ENCODE data around the gene OR52E6. TPM values are rescaled to one million over a fixed set of nuclear protein-coding genes. Genes with fewer than 3 reads are reported as not detected.

Gene OR52E6
- total RNA-seq, 1 experiment from 2014 or later, result not detected

DNA sequence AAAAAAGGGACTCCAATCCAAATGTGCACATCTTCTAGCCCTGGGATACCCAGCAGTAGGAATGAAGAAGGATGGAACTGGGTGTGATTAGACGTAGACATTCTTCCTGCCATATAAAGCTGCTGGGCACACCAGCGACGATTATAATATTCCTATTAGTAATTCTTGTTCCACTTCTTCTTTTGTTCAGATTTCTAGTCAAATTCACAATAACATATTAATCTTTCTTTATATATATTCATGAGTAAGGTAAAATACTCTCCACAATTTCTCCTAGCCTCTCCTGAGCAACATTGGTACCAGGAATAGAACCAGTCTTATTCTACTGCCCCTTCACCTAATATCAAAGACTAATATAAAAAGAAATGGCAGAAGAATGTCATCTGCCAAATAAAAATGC is 15.9 kb upstream of the OR52E6 start, which contains the start of gene OR52E8:
Gene OR52E8, minus strand, starts transcription at position 101 of the 400 bp plus-strand sequence. Its CDS starts 0 bp downstream, at position 101.
- Histone ChIP-seq H3K4me1 (ENCODE audit: low read length) (no peaks in the 10 kb centered on the region), H3K9me2 (replicated peaks; ENCODE audit: insufficient read depth, low read length) (no peaks in the 10 kb centered on the region), H3K9ac (ENCODE audit: low read length) (no peak within 1 kb of the TSS), H4K20me1 (ENCODE audit: insufficient read depth, low read depth, low read length) (no peaks in the 10 kb centered on the region), H2AFZ (ENCODE audit: low read length) (no peak within 1 kb of the TSS), H3K27me3 (ENCODE audit: low read length) (no peaks in the 10 kb centered on the region), H3K9me3 (ENCODE audit: low read length) (no peaks in the 10 kb centered on the region), H3K27ac (ENCODE audit: low read length) (no peak within 1 kb of the TSS), H3K4me2 (ENCODE audit: low read depth, low read length, poor library complexity, severe bottlenecking) (no peak within 1 kb of the TSS), H3K36me3 (ENCODE audit: insufficient read depth, low read length) (no peaks in the 10 kb centered on the region), H3K4me3 (ENCODE audit: low read length) (no peak within 1 kb of the TSS), H3K79me2 (ENCODE audit: low read length) (no peaks in the 10 kb centered on the region)
- DNase-seq, result no peak

DNA sequence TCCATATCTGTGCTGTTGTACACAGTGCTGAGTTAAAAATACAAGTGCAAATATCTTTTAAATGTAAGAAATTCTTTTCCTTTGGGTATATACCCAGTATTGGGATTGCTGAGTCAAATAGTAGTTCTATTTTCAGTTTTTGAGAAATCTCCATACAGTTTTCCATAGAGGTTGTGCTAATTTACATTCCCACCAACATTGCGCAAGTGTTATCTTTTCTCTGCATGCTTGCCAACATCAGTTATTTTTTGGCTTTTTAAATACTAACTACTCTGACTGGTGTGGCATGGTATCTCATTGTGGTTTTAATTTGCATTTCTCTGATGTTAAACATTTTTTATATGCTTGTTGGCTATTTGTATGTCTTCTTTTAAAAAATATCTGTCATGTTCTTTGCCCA is 9.3 kb upstream of the OR52E6 start:
- Histone ChIP-seq H3K9ac (ENCODE audit: low read length) (no peak overlapping the region), H3K4me1 (ENCODE audit: low read length) (no peaks in the 10 kb centered on the region), H3K36me3 (ENCODE audit: insufficient read depth, low read length) (no peaks in the 10 kb centered on the region), H2AFZ (ENCODE audit: low read length) (no peak overlapping the region), H3K9me3 (ENCODE audit: low read length) (no peaks in the 10 kb centered on the region), H3K9me2 (replicated peaks; ENCODE audit: insufficient read depth, low read length) (no peaks in the 10 kb centered on the region), H4K20me1 (ENCODE audit: insufficient read depth, low read depth, low read length) (no peaks in the 10 kb centered on the region), H3K27me3 (ENCODE audit: low read length) (no peaks in the 10 kb centered on the region), H3K4me2 (ENCODE audit: low read depth, low read length, poor library complexity, severe bottlenecking) (no peak overlapping the region), H3K4me3 (ENCODE audit: low read length) (no peak overlapping the region), H3K79me2 (ENCODE audit: low read length) (no peaks in the 10 kb centered on the region), H3K27ac (ENCODE audit: low read length) (no peak overlapping the region)
- DNase-seq, result no peak

DNA sequence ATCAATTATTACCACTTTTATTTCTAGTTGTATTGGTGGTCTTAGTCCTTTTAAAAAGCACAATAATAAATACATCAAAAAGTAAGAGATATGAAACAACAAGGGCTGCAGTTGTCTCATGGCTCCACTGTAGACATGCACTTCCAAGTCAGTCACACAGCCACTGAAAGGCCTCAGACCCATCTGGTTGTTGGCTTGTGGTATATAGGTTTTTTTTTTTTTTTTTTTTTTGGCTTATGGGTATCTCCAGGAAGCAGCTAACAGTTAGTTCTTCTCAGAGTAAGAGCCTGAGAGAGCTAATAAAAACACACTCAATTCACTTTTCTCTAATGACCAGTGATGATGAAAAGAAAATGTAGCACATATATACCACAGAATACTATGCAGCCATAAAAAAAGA is 6.0 kb upstream of the OR52E6 start:
- H2AFZ ChIP-seq (ENCODE audit: low read length), result no peak overlapping the region
- no peaks in the 10 kb centered on the region for H3K79me2 ChIP-seq (ENCODE audit: low read length)

DNA sequence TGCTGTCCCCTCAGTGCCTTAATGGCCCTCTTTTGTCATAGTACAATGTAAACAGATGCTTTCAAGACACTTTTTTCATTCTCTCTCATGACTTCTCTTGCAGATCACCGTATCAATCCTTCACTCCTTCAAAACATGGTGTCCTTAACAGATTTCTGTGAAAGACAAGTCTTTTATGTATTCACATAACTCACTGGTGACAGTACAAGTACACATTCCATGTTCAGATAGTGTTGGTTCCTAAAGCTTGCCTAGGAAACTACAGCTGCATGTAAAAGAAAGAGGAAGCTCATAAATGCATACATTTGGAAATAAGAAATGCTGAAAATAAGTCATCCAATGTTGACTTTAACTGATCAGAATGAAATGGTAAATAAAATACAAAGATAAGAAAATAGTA is 5.0 kb upstream of the OR52E6 start:
- Histone ChIP-seq H3K36me3 (ENCODE audit: insufficient read depth, low read length) (no peaks in the 10 kb centered on the region), H3K9me3 (ENCODE audit: low read length) (no peaks in the 10 kb centered on the region), H4K20me1 (ENCODE audit: insufficient read depth, low read depth, low read length) (no peaks in the 10 kb centered on the region), H3K9me2 (replicated peaks; ENCODE audit: insufficient read depth, low read length) (no peaks in the 10 kb centered on the region), H2AFZ (ENCODE audit: low read length) (no peak overlapping the region), H3K27ac (ENCODE audit: low read length) (no peak overlapping the region), H3K4me3 (ENCODE audit: low read length) (no peak overlapping the region), H3K27me3 (ENCODE audit: low read length) (no peaks in the 10 kb centered on the region), H3K4me1 (ENCODE audit: low read length) (no peaks in the 10 kb centered on the region), H3K9ac (ENCODE audit: low read length) (no peak overlapping the region), H3K79me2 (ENCODE audit: low read length) (no peaks in the 10 kb centered on the region), H3K4me2 (ENCODE audit: low read depth, low read length, poor library complexity, severe bottlenecking) (no peak overlapping the region)
- no peak for DNase-seq

More for the DNA sequence above, 6.0 kb upstream of the OR52E6 start:
- Histone ChIP-seq H3K27ac (ENCODE audit: low read length) (no peak overlapping the region), H3K9ac (ENCODE audit: low read length) (no peak overlapping the region), H3K36me3 (ENCODE audit: insufficient read depth, low read length) (no peaks in the 10 kb centered on the region), H3K4me2 (ENCODE audit: low read depth, low read length, poor library complexity, severe bottlenecking) (no peak overlapping the region), H3K4me3 (ENCODE audit: low read length) (no peak overlapping the region), H3K9me2 (replicated peaks; ENCODE audit: insufficient read depth, low read length) (no peaks in the 10 kb centered on the region), H3K27me3 (ENCODE audit: low read length) (no peaks in the 10 kb centered on the region), H3K9me3 (ENCODE audit: low read length) (no peaks in the 10 kb centered on the region), H3K4me1 (ENCODE audit: low read length) (no peaks in the 10 kb centered on the region), H4K20me1 (ENCODE audit: insufficient read depth, low read depth, low read length) (no peaks in the 10 kb centered on the region)
- DNase-seq, result no peak

DNA sequence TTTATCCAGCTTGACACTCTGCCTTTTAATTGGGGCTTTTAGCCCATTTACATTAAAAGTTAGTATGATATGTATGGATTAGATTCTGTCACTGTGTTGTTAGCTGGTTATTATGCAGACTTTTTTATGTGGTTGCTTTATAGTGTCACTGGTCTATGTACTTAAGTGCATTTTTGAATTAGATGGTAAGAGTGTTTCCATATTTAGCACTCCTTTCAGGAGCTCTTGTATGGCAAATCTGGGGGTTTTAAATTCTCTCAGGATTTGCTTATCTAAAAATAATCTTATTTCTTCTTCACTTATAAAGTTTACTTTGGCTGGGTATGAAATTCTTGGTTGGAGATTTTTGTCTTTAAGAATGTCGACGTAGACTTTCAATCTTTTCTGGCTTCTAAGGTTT is 4.0 kb downstream of the OR52E6 start:
- Histone ChIP-seq H3K27ac (ENCODE audit: low read length) (no peak overlapping the region), H3K9me2 (replicated peaks; ENCODE audit: insufficient read depth, low read length) (no peaks in the 10 kb centered on the region), H3K4me1 (ENCODE audit: low read length) (no peaks in the 10 kb centered on the region), H3K4me3 (ENCODE audit: low read length) (no peak overlapping the region), H3K9me3 (ENCODE audit: low read length) (no peaks in the 10 kb centered on the region), H3K27me3 (ENCODE audit: low read length) (no peaks in the 10 kb centered on the region), H4K20me1 (ENCODE audit: insufficient read depth, low read depth, low read length) (no peaks in the 10 kb centered on the region), H3K9ac (ENCODE audit: low read length) (no peak overlapping the region), H3K4me2 (ENCODE audit: low read depth, low read length, poor library complexity, severe bottlenecking) (no peak overlapping the region), H3K36me3 (ENCODE audit: insufficient read depth, low read length) (no peaks in the 10 kb centered on the region), H2AFZ (ENCODE audit: low read length) (no peak overlapping the region), H3K79me2 (ENCODE audit: low read length) (no peaks in the 10 kb centered on the region)
- DNase-seq, result no peak

DNA sequence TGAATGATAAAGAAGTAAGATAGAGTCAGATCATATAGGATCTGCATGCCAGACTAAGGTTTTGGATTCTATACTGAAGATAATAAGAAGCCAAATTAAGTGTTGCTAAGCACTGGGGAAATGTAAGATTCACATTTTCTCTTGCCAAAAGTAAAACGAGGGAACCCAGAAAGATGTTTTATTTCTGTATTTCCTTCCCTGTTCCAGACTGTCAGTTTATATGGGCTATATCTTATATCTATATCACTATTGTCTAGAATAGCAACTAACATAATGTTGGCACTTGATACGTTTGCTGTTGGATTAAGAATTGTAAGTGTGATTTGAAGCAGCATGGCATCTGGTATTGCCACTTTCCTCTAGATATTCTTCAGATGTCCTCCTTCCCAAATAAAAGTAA is 8.3 kb downstream of the OR52E6 start:
- no peaks in the 10 kb centered on the region for H3K36me3 ChIP-seq (ENCODE audit: insufficient read depth, low read length)

DNA sequence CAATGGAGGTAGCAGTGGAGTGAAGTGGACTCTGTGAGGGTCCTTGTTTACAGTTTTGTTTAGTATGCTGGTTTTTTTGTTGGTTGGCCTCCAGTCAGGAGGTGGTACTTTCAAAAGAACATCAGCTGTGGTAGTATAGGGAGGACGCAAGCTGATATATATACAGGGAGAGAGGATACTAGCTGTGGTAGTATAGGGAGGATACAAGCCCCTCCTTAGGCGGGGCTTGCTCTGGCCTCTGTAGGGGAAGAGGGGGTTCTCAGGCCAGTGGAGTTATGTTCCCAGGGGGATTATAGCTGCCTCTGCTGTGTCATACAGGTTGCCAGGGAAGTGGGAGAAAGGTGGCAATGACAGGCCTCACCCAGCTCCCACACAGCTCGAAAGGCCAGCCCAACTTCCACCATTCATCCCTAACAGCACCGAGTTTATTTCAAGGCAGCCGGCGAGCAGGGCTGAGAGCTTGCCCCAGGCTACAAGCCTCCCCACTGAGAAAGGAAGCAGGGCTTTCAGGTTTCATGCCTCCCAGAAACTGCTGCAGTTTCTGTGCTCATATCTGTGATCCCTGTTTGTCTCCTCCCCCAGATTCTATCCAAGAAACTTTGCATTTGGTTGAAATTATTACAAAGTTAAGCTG is 10.4 kb downstream of the OR52E6 start:
- Histone ChIP-seq H3K79me2 (ENCODE audit: low read length) (no peaks in the 10 kb centered on the region), H3K27ac (ENCODE audit: low read length) (no peak overlapping the region), H4K20me1 (ENCODE audit: insufficient read depth, low read depth, low read length) (no peaks in the 10 kb centered on the region), H3K4me1 (ENCODE audit: low read length) (no peaks in the 10 kb centered on the region), H3K9me2 (replicated peaks; ENCODE audit: insufficient read depth, low read length) (no peaks in the 10 kb centered on the region), H3K4me2 (ENCODE audit: low read depth, low read length, poor library complexity, severe bottlenecking) (no peak overlapping the region), H3K27me3 (ENCODE audit: low read length) (no peaks in the 10 kb centered on the region), H3K4me3 (ENCODE audit: low read length) (no peak overlapping the region), H3K9me3 (ENCODE audit: low read length) (no peaks in the 10 kb centered on the region), H3K36me3 (ENCODE audit: insufficient read depth, low read length) (no peaks in the 10 kb centered on the region), H3K9ac (ENCODE audit: low read length) (no peak overlapping the region), H2AFZ (ENCODE audit: low read length) (no peak overlapping the region)
- DNase-seq, result no peak

More for the DNA sequence above, 8.3 kb downstream of the OR52E6 start:
- H3K9me3 ChIP-seq (ENCODE audit: low read length), result no peaks in the 10 kb centered on the region
- no peaks in the 10 kb centered on the region for H3K9me2 ChIP-seq (replicated peaks; ENCODE audit: insufficient read depth, low read length)
- no peaks in the 10 kb centered on the region for H3K4me1 ChIP-seq (ENCODE audit: low read length)
- no peak overlapping the region for H2AFZ ChIP-seq (ENCODE audit: low read length)
- no peaks in the 10 kb centered on the region for H4K20me1 ChIP-seq (ENCODE audit: insufficient read depth, low read depth, low read length)
- no peak overlapping the region for H3K27ac ChIP-seq (ENCODE audit: low read length)
- no peak overlapping the region for H3K9ac ChIP-seq (ENCODE audit: low read length)
- no peaks in the 10 kb centered on the region for H3K27me3 ChIP-seq (ENCODE audit: low read length)
- no peak overlapping the region for H3K4me2 ChIP-seq (ENCODE audit: low read depth, low read length, poor library complexity, severe bottlenecking)
- H3K4me3 ChIP-seq (ENCODE audit: low read length), result no peak overlapping the region
- no peaks in the 10 kb centered on the region for H3K79me2 ChIP-seq (ENCODE audit: low read length)
- DNase-seq, result no peak

DNA sequence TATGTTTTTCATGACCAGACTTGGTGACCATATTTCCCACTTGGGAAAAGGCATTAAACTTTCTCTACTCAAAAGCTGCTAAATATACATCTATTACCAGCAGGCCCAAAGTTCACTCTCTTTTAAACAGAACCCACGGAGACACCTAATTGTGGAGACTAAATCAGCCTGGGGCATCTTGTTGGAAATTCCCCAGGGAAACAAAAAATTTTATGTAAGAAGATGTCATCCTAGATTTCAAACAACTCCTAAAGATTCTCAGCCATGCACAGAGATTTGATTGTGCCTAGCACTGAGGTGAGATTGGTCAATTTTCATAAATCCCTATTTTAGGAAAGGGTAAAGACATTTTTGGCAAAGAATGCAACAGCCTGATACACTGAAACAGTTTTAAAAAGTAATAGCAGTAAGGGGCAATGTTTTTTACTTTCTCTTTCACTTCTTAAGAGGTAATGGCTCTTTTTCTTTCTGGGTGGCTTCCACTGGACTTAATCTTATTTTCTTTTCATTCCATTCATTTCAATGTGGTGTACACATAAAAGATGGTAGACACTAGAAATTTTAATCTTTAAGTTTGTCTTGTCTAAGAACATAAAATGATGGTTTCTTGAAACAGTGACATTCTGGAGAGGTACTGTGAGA is 23.3 kb downstream of the OR52E6 start:
- no peak overlapping the region for H2AFZ ChIP-seq (ENCODE audit: low read length)
- no peak for DNase-seq
- H3K27ac ChIP-seq (ENCODE audit: low read length), result no peak overlapping the region
- no peaks in the 10 kb centered on the region for H3K36me3 ChIP-seq (ENCODE audit: insufficient read depth, low read length)
- no peak overlapping the region for H3K4me3 ChIP-seq (ENCODE audit: low read length)
- no peaks in the 10 kb centered on the region for H3K9me2 ChIP-seq (replicated peaks; ENCODE audit: insufficient read depth, low read length)
- no peak overlapping the region for H3K4me2 ChIP-seq (ENCODE audit: low read depth, low read length, poor library complexity, severe bottlenecking)
- H3K9ac ChIP-seq (ENCODE audit: low read length), result no peak overlapping the region
- no peaks in the 10 kb centered on the region for H3K9me3 ChIP-seq (ENCODE audit: low read length)
- H3K27me3 ChIP-seq (ENCODE audit: low read length), result no peaks in the 10 kb centered on the region
- no peaks in the 10 kb centered on the region for H3K79me2 ChIP-seq (ENCODE audit: low read length)
- no peaks in the 10 kb centered on the region for H4K20me1 ChIP-seq (ENCODE audit: insufficient read depth, low read depth, low read length)
- no peaks in the 10 kb centered on the region for H3K4me1 ChIP-seq (ENCODE audit: low read length)
